Upper lobe of left lung (tissue), 6 donors: Measurements from ENCODE around the gene SPTLC2. TPM values are rescaled to one million over a fixed set of nuclear protein-coding genes. Genes with fewer than 3 reads are reported as not detected.
"Not testable (repeated sequence)": the region's sequence is repeated elsewhere in the genome, so short reads cannot be mapped to it uniquely, and the experiment has no call there.

ENCODE experiments used
- ATAC-seq, 2 donors: fragments of 200-7000 bp; cut with Tn5 transposase; one replicate each; pipeline ENCODE4 v1.9.1; 2022; ENCODE audit warnings: mild to moderate bottlenecking in 2 of 2, moderate library complexity in 2 of 2; ENCODE audit not compliant: low FRiP score in 2 of 2
- DNase-seq, 2 donors: peaks; one replicate each; pipeline ENCODE4 v3.0.0-alpha.2; 2019 to 2020
- H3K27ac ChIP-seq, 4 donors: fragments of 200-600 bp; sonication (generic); one replicate each; pipeline ENCODE4 v1.5.1; 2016 to 2019
- H3K27me3 ChIP-seq, 4 donors: fragments of 200-600 bp; sonication (generic); one replicate each; pipeline ENCODE4 v1.5.1; 2017 to 2019
- H3K36me3 ChIP-seq, 4 donors: fragments of 200-600 bp; sonication (generic); one replicate each; pipeline ENCODE4 v1.5.1; 2016 to 2019
- H3K4me1 ChIP-seq, 4 donors: fragments of 200-600 bp; sonication (generic); one replicate each; pipeline ENCODE4 v1.5.1; 2018 to 2019
- H3K4me3 ChIP-seq, 4 donors: fragments of 200-600 bp; sonication (generic); one replicate each; pipeline ENCODE4 v1.5.1; 2017 to 2019; ENCODE audit warnings: mild to moderate bottlenecking in 2 of 4, moderate library complexity in 1 of 4
- H3K9me3 ChIP-seq, 4 donors: fragments of 200-600 bp; sonication (generic); one replicate each; pipeline ENCODE4 v1.5.1; 2018 to 2019
- CTCF ChIP-seq, 6 experiments: fragments of 450-650 bp in 4 of 6; fragments of 200-600 bp in 2 of 6; sonication (generic) in 2 of 6; IDR thresholded peaks; one replicate each; pipeline ENCODE4 v1.5.1; 2016 to 2019; ENCODE audit warnings: antibody characterized with exemption in 6 of 6
- EP300 ChIP-seq, 4 donors: sonication (generic); formaldehyde crosslinking; IDR thresholded peaks; one replicate each; pipeline ENCODE4 v1.5.1; 2017; ENCODE audit warnings: antibody characterized with exemption in 4 of 4, control low read depth in 2 of 4
- POLR2A ChIP-seq, 4 donors: fragments of 450-650 bp; IDR thresholded peaks; one replicate each; pipeline ENCODE4 v1.5.1; 2016 to 2017; ENCODE audit warnings: antibody characterized with exemption in 4 of 4, mild to moderate bottlenecking in 2 of 4
- POLR2AphosphoS5 ChIP-seq, 2 donors: sonication (generic); formaldehyde crosslinking; IDR thresholded peaks; one replicate each; pipeline ENCODE4 v1.5.1; 2017; ENCODE audit warnings: antibody characterized with exemption in 2 of 2
- WGBS, 2 donors: methylation state at CpG; one replicate each; pipeline ENCODE4 v1.1.5; 2017 to 2018; 5-methylcytosine and 5-hydroxymethylcytosine counted together
- total RNA-seq, 6 donors: library from RNA; depleted of rRNA in 4 of 6; stranded (reverse); fragments of >200 nt in 4 of 6; gene quantifications; one replicate each; pipeline versions ENCODE4 v1.1.0 to v1.2.1, GENCODE V29; 2016 to 2021
- donor health status: DM: no; HTN: no; CAD: no; lungs with moderate emphysema.
- donor health status: DM: no; HTN: yes; CAD: no; lungs with severe emphysema.

The SPTLC2 gene
- total RNA-seq, 6 donors from 2014 or later, result 28.0 to 72.3 (median 37.7) TPM

GRCh38 chr14:77543637-77544334 is 72.7 kb downstream of the SPTLC2 start:
- 88 to 97% methylated on average over 3 of the region's 3 CpGs for WGBS, 2 donors
- Histone ChIP-seq H3K27ac (no peak overlapping the region), H3K4me1 (peaks cover 4 to 12% (median 7%) of the 10 kb centered on the region in 4 donors), H3K36me3 (peaks cover 7 to 57% (median 23%) of the 10 kb centered on the region in 4 donors), H3K27me3 (no peaks in the 10 kb centered on the region), H3K9me3 (no peaks in the 10 kb centered on the region), H3K4me3 (no peak overlapping the region)
- ATAC-seq, result no peak
- DNase-seq, result no peak
- TF ChIP-seq POLR2A (IDR thresholded peaks at IDR 0.05) (no peak), POLR2AphosphoS5 (IDR thresholded peaks at IDR 0.05) (no peak), EP300 (IDR thresholded peaks at IDR 0.05) (no peak), CTCF (IDR thresholded peaks at IDR 0.05) (no peak)

GRCh38 chr14:77543240-77543551 is 73.2 kb downstream of the SPTLC2 start:
- DNase-seq (no peak), ATAC-seq (no peak)
- TF ChIP-seq CTCF (IDR thresholded peaks at IDR 0.05) (no peak), EP300 (IDR thresholded peaks at IDR 0.05) (no peak), POLR2A (IDR thresholded peaks at IDR 0.05) (no peak), POLR2AphosphoS5 (IDR thresholded peaks at IDR 0.05) (no peak)
- Histone ChIP-seq H3K9me3 (no peaks in the 10 kb centered on the region), H3K36me3 (peaks cover under 1 to 53% (median 18%) of the 10 kb centered on the region in 4 donors), H3K4me1 (peaks cover 4 to 12% (median 7%) of the 10 kb centered on the region in 4 donors), H3K27ac (peak overlapping the region in 2 of 4 donors; percentile 11 to 36), H3K27me3 (no peaks in the 10 kb centered on the region), H3K4me3 (no peak overlapping the region)
- 71 to 74% methylated on average over 5 of the region's 5 CpGs for WGBS, 2 donors

- H3K4me3 ChIP-seq, result no peak overlapping the region
- H3K9me3 ChIP-seq, result no peaks in the 10 kb centered on the region
- peaks cover 0 to 48% (median 18%) of the 10 kb centered on the region in 4 donors for H3K36me3 ChIP-seq
- H3K4me1 ChIP-seq, result peaks cover 4 to 12% (median 7%) of the 10 kb centered on the region in 4 donors
- WGBS, 2 donors, result 51 to 57% methylated on average over 11 of the region's 11 CpGs
- H3K27ac ChIP-seq, result peak overlapping the region; percentile 4 to 59 (median 24)
- H3K27me3 ChIP-seq, result no peaks in the 10 kb centered on the region
- DNase-seq (no peak), ATAC-seq (peak in 1 of 2 donors; percentile 41)
- no peak for TF ChIP-seq EP300 (IDR thresholded peaks at IDR 0.05)
- no peak for TF ChIP-seq POLR2AphosphoS5 (IDR thresholded peaks at IDR 0.05)
- TF ChIP-seq CTCF (IDR thresholded peaks at IDR 0.05), result no peak
- TF ChIP-seq POLR2A (IDR thresholded peaks at IDR 0.05), result no peak
Measured at GRCh38 chr14:77542421-77543239, 73.8 kb downstream of the SPTLC2 start.

GRCh38 chr14:77541905-77542304 is 74.5 kb downstream of the SPTLC2 start:
- no peaks in the 10 kb centered on the region for H3K9me3 ChIP-seq

GRCh38 chr14:77536951-77537350 is 79.5 kb downstream of the SPTLC2 start:
- WGBS, 2 donors, result 87 to 95% methylated on average over 5 of the region's 5 CpGs
- H3K27ac ChIP-seq, H3K27me3 ChIP-seq, H3K9me3 ChIP-seq, H3K4me3 ChIP-seq, H3K4me1 ChIP-seq, ATAC-seq, DNase-seq: not testable (repeated sequence)
- H3K36me3 ChIP-seq, result peaks cover 0 to 25% (median 0%) of the 10 kb centered on the region in 4 donors

More at GRCh38 chr14:77541905-77542304, 74.5 kb downstream of the SPTLC2 start:
- H3K27me3 ChIP-seq, result no peaks in the 10 kb centered on the region
- no peak overlapping the region for H3K4me3 ChIP-seq
- H3K27ac ChIP-seq, result peak overlapping the region in 3 of 4 donors; percentile 4 to 59 (median 21)
- peaks cover 0 to 41% (median 12%) of the 10 kb centered on the region in 4 donors for H3K36me3 ChIP-seq
- peaks cover 4 to 12% (median 8%) of the 10 kb centered on the region in 4 donors for H3K4me1 ChIP-seq
- TF ChIP-seq POLR2A (IDR thresholded peaks at IDR 0.05), result no peak
- TF ChIP-seq CTCF (IDR thresholded peaks at IDR 0.05), result no peak
- no peak for TF ChIP-seq EP300 (IDR thresholded peaks at IDR 0.05)
- no peak for TF ChIP-seq POLR2AphosphoS5 (IDR thresholded peaks at IDR 0.05)
- no peak for DNase-seq
- ATAC-seq, result no peak
- 76 to 79% methylated on average over 4 of the region's 4 CpGs for WGBS, 2 donors
